ENCODE measurements around the gene RP9. TPM values are rescaled to one million over a fixed set of nuclear protein-coding genes. Genes with fewer than 3 reads are reported as not detected.

RP9 gene
- 27.4 and 29.6 TPM in 2 replicates for total RNA-seq

GRCh38 chr7:33109005-33109757 is at the start of gene RP9:
TSS of gene RP9 (minus strand) at chr7:33109404. CDS start at chr7:33109372, 32 bp downstream.
- DNase-seq (peak; percentile 84), ATAC-seq (ENCODE audit: low read depth) (peak; percentile 92)
- peaks cover 43% of the 10 kb centered on the region for H3K4me1 Mint-ChIP-seq
- ChIA-PET POLR2A (interaction anchor here (1.0 to 4.6 kb wide), 8 partner anchors 9 to 613 kb away, joined by 4 to 44 read pairs (median 11); partner anchors contain the start of genes AVL9, KBTBD2 and NT5C3A), CTCF (interaction anchor here (0.6 to 3.7 kb wide), 17 partner anchors 9 to 417 kb away, joined by 3 to 32 read pairs (median 9); partner anchors contain the start of genes BBS9, KBTBD2 and NT5C3A)
- H3K9me3 Mint-ChIP-seq, result no peaks in the 10 kb centered on the region
- no peak for TF ChIP-seq CTCF (IDR thresholded peaks at IDR 0.05)
- peaks cover 5% of the 10 kb centered on the region for H3K36me3 Mint-ChIP-seq (ENCODE audit: low read depth)
- H3K4me3 Mint-ChIP-seq, result peak within 1 kb of the TSS; percentile 89
- intact Hi-C loops (cut with micrococcal nuclease), result loop anchor here (1.0 to 5.0 kb wide), 8 partner anchors 20 to 617 kb away; partner anchors contain the start of genes BBS9 and LSM5
- peaks cover 2% of the 10 kb centered on the region for H3K27me3 Mint-ChIP-seq
- peak within 1 kb of the TSS; percentile 80 for H3K27ac Mint-ChIP-seq

- no peak for DNase-seq
- Mint-ChIP-seq H3K36me3 (ENCODE audit: low read depth) (peaks cover 44% of the 10 kb centered on the region), H3K4me3 (no peak overlapping the region), H3K27ac (no peak overlapping the region), H3K4me1 (peaks cover 2% of the 10 kb centered on the region), H3K9me3 (no peaks in the 10 kb centered on the region), H3K27me3 (no peaks in the 10 kb centered on the region)
- POLR2A ChIA-PET, result no interaction called here
- no peak for TF ChIP-seq CTCF (IDR thresholded peaks at IDR 0.05)
- no peak for ATAC-seq (ENCODE audit: low read depth)
- intact Hi-C loops (cut with micrococcal nuclease), result no loop called here
- CTCF ChIA-PET, result no interaction called here
These were observed 48.6 kb upstream of the RP9 start for GRCh38 chr7:33157781-33158180.

GRCh38 chr7:33157311-33157710 is 48.1 kb upstream of the RP9 start:
- CTCF ChIA-PET, result no interaction called here

GRCh38 chr7:33156441-33156840 is 47.2 kb upstream of the RP9 start:
- H3K36me3 Mint-ChIP-seq (ENCODE audit: low read depth), result peaks cover 36% of the 10 kb centered on the region
- TF ChIP-seq CTCF (IDR thresholded peaks at IDR 0.05), result no peak
- no peaks in the 10 kb centered on the region for H3K9me3 Mint-ChIP-seq
- no peaks in the 10 kb centered on the region for H3K27me3 Mint-ChIP-seq
- CTCF ChIA-PET, result no interaction called here
- peaks cover 2% of the 10 kb centered on the region for H3K4me1 Mint-ChIP-seq
- intact Hi-C loops (cut with micrococcal nuclease), result no loop called here
- POLR2A ChIA-PET, result no interaction called here
- no peak for DNase-seq
- H3K27ac Mint-ChIP-seq, result no peak overlapping the region
- no peak for ATAC-seq (ENCODE audit: low read depth)
- no peak overlapping the region for H3K4me3 Mint-ChIP-seq

More at GRCh38 chr7:33157311-33157710, 48.1 kb upstream of the RP9 start:
- H3K4me1 Mint-ChIP-seq, result peaks cover 2% of the 10 kb centered on the region
- H3K27ac Mint-ChIP-seq, result no peak overlapping the region
- DNase-seq (no peak), ATAC-seq (ENCODE audit: low read depth) (no peak)
- intact Hi-C loops (cut with micrococcal nuclease), result no loop called here
- no peak for TF ChIP-seq CTCF (IDR thresholded peaks at IDR 0.05)
- no peaks in the 10 kb centered on the region for H3K27me3 Mint-ChIP-seq
- no peak overlapping the region for H3K4me3 Mint-ChIP-seq
- no peaks in the 10 kb centered on the region for H3K9me3 Mint-ChIP-seq
- H3K36me3 Mint-ChIP-seq (ENCODE audit: low read depth), result peaks cover 42% of the 10 kb centered on the region
- POLR2A ChIA-PET, result no interaction called here

GRCh38 chr7:33155811-33156210 is 46.6 kb upstream of the RP9 start:
- DNase-seq, result no peak
- Mint-ChIP-seq H3K4me3 (no peak overlapping the region), H3K27me3 (no peaks in the 10 kb centered on the region), H3K9me3 (no peaks in the 10 kb centered on the region), H3K27ac (no peak overlapping the region), H3K36me3 (ENCODE audit: low read depth) (peaks cover 31% of the 10 kb centered on the region), H3K4me1 (peaks cover 2% of the 10 kb centered on the region)
- intact Hi-C loops (cut with micrococcal nuclease), result no loop called here
- ChIA-PET POLR2A (no interaction called here), CTCF (no interaction called here)
- no peak for TF ChIP-seq CTCF (IDR thresholded peaks at IDR 0.05)
- ATAC-seq (ENCODE audit: low read depth), result no peak

Measured in activated B cell treated with CpG ODN at 0.5 μM for 24 hours (primary cell).